Nephron progenitor cell (in vitro differentiated cells): ENCODE data around the gene CAMTA1.

Experiments
- DNase-seq: peaks from one replicate; pipeline ENCODE4 v3.0.0; 2021
- H3K27ac Mint-ChIP-seq: 2 replicates; pipeline ENCODE4 v1.8.0; 2021; ENCODE audit warnings: mild to moderate bottlenecking, moderate library complexity, mixed read lengths
- H3K27me3 Mint-ChIP-seq: 2 replicates; pipeline ENCODE4 v1.8.0; 2021; ENCODE audit warnings: mild to moderate bottlenecking, low read depth, mixed read lengths; ENCODE audit not compliant: poor library complexity
- H3K36me3 Mint-ChIP-seq: 2 replicates; pipeline ENCODE4 v1.8.0; 2021; ENCODE audit warnings: low read depth, mixed read lengths
- H3K4me1 Mint-ChIP-seq: 2 replicates; pipeline ENCODE4 v1.8.0; 2021; ENCODE audit warnings: mixed read lengths
- H3K4me3 Mint-ChIP-seq: 2 replicates; pipeline ENCODE4 v1.8.0; 2021; ENCODE audit warnings: mild to moderate bottlenecking, moderate library complexity, mixed read lengths
- H3K9me3 Mint-ChIP-seq: 2 replicates; pipeline ENCODE4 v1.8.0; 2021; ENCODE audit warnings: mild to moderate bottlenecking, moderate library complexity, mixed read lengths
- TF ChIP-seq, protein P1 (sequence below): fragments of 200-600 bp; sonication (generic); IDR thresholded peaks from 2 replicates; pipeline ENCODE4 v1.5.0; 2021; ENCODE audit warnings: antibody characterized with exemption

The CAMTA1 gene

DNA sequence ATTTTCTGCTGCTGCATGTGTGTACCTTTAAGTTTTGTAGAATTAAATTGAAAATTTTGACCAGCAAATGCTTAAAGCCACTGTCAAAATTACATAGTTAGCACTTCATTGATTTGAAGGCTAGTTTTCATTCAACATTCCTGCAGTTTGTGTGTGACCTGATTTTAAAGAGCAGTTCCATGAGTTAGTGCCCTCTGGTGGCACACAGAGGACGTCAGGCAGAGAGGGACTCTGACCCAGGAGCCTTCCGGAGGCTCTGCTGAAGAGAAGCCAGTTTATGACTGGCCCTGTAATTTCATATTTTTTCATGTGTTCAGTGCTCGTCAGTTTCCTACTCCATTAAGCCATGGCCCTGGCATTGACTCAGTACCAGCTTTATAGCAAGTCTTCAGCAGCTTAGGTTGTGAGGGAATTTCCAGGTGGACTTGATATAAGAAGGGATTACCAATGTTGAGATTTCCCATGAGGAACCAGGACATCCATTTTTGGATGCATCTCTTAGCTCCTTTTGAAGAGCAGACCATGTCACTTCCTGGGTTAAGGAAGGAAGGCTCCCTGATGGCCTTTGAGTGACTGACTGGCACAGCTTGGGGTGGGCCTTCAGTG lies 104.7 kb downstream of the CAMTA1 start:
- Mint-ChIP-seq H3K4me1 (peaks cover 11% of the 10 kb centered on the region), H3K4me3 (no peak overlapping the region), H3K27me3 (no peaks in the 10 kb centered on the region), H3K27ac (no peak overlapping the region), H3K9me3 (no peaks in the 10 kb centered on the region), H3K36me3 (peaks cover 5% of the 10 kb centered on the region)
- DNase-seq, result peak; percentile 51
- TF ChIP-seq, protein P1, sequence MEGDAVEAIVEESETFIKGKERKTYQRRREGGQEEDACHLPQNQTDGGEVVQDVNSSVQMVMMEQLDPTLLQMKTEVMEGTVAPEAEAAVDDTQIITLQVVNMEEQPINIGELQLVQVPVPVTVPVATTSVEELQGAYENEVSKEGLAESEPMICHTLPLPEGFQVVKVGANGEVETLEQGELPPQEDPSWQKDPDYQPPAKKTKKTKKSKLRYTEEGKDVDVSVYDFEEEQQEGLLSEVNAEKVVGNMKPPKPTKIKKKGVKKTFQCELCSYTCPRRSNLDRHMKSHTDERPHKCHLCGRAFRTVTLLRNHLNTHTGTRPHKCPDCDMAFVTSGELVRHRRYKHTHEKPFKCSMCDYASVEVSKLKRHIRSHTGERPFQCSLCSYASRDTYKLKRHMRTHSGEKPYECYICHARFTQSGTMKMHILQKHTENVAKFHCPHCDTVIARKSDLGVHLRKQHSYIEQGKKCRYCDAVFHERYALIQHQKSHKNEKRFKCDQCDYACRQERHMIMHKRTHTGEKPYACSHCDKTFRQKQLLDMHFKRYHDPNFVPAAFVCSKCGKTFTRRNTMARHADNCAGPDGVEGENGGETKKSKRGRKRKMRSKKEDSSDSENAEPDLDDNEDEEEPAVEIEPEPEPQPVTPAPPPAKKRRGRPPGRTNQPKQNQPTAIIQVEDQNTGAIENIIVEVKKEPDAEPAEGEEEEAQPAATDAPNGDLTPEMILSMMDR, result peak; percentile 62

DNA sequence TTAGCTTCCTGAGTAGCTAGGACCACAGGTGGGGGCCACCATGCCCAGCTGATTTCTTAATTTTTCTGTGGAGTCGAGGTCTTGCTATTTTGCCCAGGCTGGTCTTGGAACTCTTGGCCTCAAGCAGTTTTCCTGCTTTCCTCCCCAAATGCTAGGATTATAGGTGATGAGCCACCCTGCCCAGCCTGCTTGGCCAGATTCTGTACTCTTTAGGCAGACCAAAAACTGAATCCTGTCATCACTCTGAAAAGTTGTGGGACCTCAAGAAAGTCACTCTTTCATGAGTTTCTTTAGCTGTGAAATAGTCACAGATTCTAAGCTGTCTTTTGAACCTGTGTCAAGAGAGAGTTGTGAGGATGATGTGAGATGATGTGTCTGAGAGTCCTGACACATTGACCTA lies 105.4 kb downstream of the CAMTA1 start:
- Mint-ChIP-seq H3K9me3 (no peaks in the 10 kb centered on the region), H3K4me3 (no peak overlapping the region), H3K27me3 (no peaks in the 10 kb centered on the region), H3K27ac (no peak overlapping the region), H3K36me3 (peaks cover 5% of the 10 kb centered on the region), H3K4me1 (peaks cover 11% of the 10 kb centered on the region)
- TF ChIP-seq, protein P1, result no peak
- no peak for DNase-seq

DNA sequence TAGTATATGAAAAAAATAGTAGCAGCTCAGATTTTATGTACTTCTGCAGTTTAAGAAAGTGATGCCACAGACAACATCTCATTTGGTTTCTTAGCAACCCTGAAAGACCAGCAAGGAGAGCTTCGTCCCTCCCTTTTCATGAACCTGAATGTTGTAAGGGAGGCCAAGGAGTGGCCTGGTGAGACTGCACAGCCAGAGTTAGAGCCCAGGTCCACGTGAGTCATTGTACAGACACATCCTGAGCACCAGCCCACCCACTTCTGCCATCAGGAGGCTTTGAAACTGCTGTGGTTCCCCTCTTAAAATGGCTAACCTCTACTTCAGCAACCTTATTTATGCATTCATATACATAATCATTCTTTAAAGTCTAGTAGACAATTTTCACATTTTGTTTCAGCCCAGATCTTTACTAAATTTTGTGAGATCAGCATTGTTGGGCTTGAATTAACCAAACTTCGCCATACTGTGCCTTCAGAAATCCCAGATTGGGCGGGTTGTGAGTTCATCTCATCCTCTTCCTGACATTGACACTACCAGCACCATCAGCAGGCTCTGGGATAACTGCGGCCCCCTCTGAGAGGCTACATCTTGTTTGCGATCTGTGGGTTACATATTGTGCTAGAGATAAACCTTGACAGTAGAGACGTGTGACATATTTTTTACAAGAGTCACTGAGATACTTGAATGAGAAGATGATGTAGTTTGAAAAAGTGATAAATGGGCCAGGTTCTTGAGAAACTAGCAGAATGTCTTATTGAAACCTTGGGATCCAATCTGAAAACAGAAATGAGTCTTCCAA lies 106.7 kb downstream of the CAMTA1 start:
- Mint-ChIP-seq H3K27ac (no peak overlapping the region), H3K27me3 (no peaks in the 10 kb centered on the region), H3K4me1 (peaks cover 15% of the 10 kb centered on the region), H3K9me3 (no peaks in the 10 kb centered on the region), H3K36me3 (peaks cover 5% of the 10 kb centered on the region), H3K4me3 (no peak overlapping the region)
- no peak for DNase-seq
- TF ChIP-seq, protein P1, result no peak

DNA sequence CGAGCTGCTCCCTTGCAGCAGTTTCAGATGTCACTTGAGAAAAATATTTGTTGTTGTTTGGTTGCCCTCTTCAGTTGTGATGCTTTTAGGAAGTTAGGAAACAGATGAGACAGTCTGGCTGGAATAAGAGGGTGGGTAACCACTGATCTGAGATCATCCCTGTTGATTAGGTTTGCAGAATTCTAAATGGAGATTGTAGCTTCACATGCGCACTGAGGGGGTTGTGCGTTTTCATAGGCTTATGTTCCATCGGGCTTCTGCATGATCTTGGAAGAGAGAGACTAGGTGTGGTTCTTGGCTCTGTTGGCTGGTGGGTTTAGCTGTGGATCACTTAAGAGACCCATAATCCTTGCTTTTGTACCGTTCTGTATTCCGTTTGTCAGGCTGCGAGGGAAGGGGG lies 108.1 kb downstream of the CAMTA1 start:
- Mint-ChIP-seq H3K36me3 (peaks cover 5% of the 10 kb centered on the region), H3K4me1 (peaks cover 18% of the 10 kb centered on the region), H3K4me3 (no peak overlapping the region), H3K27ac (no peak overlapping the region), H3K27me3 (no peaks in the 10 kb centered on the region), H3K9me3 (no peaks in the 10 kb centered on the region)
- DNase-seq, result no peak
- TF ChIP-seq, protein P1, result no peak

DNA sequence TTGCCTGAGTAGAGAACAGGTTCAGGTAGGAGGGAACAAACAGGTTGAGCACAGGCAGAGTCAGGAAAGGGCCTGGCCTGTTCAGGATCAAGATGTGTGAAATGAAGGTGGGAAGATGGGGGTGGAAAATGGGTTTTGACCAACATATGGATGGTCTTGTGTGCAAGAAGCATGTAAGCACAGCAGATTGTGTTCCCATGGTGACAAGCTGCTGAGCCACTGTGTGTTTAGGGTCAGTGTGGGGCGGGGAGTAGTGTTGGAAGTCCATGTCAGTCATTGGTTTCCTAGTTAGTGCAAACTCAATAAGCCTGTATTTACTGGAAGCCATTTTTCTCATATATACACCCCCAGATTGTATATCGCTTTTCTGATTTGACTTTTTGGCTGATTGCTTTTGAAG lies 111.9 kb downstream of the CAMTA1 start:
- no peak overlapping the region for H3K27ac Mint-ChIP-seq
- H3K36me3 Mint-ChIP-seq, result peaks cover 3% of the 10 kb centered on the region
- TF ChIP-seq, protein P1, result no peak
- DNase-seq, result no peak
- H3K4me1 Mint-ChIP-seq, result peaks cover 18% of the 10 kb centered on the region
- no peaks in the 10 kb centered on the region for H3K9me3 Mint-ChIP-seq
- H3K27me3 Mint-ChIP-seq, result no peaks in the 10 kb centered on the region
- no peak overlapping the region for H3K4me3 Mint-ChIP-seq
